ENCODE measurements around the gene RFX3.

Gene RFX3

DNA sequence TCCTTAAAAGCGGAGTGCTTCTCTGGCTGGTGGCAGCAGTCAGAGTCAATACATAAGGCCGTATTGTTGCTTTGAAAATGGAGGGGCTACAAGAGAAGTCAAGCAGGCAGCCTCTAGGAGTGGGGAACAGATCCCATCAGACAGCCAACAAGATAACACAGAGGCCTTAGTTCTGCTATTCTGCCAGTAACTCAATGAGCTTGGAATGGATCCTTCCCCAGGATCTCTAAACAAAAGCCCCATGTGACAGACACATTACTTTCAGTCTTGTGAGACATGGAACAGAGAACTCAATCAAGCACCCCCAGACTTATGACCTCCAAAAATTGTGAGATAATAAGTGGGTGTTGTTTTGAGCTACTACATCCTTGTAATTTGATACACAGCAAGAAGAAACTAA lies 158.6 kb downstream of the RFX3 start:
- TF ChIP-seq YY1 (IDR thresholded peaks at IDR 0.05; ENCODE audit: low read depth) = no peak

DNA sequence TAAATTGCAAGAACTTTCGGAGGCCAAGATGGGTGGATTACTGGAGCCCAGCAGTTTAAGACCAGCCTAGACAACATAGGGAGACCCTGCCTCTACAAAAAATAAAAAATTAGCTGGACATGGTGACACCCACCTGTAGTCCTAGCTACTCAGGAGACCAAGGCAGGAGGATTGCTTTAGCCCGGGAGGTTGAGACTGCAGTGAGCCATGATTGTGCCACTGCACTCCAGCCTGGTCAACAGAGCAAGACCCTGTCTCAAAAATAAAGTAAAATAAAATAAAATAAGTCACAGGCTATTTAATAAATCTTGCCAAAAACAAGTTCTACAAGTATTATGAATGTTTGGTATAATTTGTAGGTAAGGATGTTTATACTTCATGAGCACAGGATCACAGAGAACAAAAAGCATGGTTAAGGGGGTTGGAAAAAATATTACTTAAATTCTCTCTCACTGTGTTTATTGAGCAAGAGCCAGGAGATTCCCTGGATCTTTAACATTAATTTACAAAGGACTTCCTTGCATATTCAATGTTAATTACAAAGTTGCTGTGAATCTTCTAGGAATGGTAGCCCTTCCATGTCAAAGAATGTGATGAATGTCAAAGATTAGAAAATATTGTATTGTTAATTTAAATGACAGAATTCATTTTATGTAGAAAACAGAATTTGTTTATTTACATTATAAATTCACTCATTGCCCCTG lies 164.0 kb downstream of the RFX3 start:
- no peak for TF ChIP-seq TAF1 (IDR thresholded peaks at IDR 0.05; ENCODE audit: low read depth)
- no peak for TF ChIP-seq RAD21 (IDR thresholded peaks at IDR 0.05; ENCODE audit: low read depth)
- no peak for TF ChIP-seq YY1 (IDR thresholded peaks at IDR 0.05; ENCODE audit: low read depth)
- TF ChIP-seq, protein P1, sequence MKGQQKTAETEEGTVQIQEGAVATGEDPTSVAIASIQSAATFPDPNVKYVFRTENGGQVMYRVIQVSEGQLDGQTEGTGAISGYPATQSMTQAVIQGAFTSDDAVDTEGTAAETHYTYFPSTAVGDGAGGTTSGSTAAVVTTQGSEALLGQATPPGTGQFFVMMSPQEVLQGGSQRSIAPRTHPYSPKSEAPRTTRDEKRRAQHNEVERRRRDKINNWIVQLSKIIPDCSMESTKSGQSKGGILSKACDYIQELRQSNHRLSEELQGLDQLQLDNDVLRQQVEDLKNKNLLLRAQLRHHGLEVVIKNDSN (IDR thresholded peaks at IDR 0.05) = no peak
- no peak for TF ChIP-seq EGR1 (IDR thresholded peaks at IDR 0.05)
- TF ChIP-seq ZBTB7A (IDR thresholded peaks at IDR 0.05; ENCODE audit: low read depth) = no peak
- no peak for TF ChIP-seq CEBPB (IDR thresholded peaks at IDR 0.05)

DNA sequence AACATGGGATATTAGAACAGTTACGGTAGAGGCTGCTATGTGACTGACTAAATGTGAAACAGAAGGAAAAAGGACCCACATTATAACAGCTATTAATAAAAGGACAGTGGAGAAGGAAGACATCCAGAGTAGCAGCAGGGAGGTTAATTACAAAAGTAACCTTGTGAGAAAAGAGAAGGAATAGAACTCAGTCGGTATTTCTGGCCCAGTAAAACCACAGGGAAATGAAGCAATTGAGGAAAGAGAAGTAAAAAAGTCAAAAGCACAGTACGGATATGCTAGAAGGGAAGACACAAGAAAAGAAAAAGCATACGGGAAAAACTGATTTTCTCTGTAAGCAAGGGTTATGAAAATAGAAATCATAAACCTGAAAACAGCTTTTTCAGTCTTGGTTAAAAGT lies 164.7 kb downstream of the RFX3 start:
- TF ChIP-seq ZBTB7A (IDR thresholded peaks at IDR 0.05; ENCODE audit: low read depth) (no peak), FOXM1 (IDR thresholded peaks at IDR 0.05; ENCODE audit: borderline replicate concordance, low read depth) (no peak), CEBPB (IDR thresholded peaks at IDR 0.05) (no peak), TCF12 (IDR thresholded peaks at IDR 0.05; ENCODE audit: low read depth) (no peak), EGR1 (IDR thresholded peaks at IDR 0.05) (no peak)
- TF ChIP-seq, protein P2, sequence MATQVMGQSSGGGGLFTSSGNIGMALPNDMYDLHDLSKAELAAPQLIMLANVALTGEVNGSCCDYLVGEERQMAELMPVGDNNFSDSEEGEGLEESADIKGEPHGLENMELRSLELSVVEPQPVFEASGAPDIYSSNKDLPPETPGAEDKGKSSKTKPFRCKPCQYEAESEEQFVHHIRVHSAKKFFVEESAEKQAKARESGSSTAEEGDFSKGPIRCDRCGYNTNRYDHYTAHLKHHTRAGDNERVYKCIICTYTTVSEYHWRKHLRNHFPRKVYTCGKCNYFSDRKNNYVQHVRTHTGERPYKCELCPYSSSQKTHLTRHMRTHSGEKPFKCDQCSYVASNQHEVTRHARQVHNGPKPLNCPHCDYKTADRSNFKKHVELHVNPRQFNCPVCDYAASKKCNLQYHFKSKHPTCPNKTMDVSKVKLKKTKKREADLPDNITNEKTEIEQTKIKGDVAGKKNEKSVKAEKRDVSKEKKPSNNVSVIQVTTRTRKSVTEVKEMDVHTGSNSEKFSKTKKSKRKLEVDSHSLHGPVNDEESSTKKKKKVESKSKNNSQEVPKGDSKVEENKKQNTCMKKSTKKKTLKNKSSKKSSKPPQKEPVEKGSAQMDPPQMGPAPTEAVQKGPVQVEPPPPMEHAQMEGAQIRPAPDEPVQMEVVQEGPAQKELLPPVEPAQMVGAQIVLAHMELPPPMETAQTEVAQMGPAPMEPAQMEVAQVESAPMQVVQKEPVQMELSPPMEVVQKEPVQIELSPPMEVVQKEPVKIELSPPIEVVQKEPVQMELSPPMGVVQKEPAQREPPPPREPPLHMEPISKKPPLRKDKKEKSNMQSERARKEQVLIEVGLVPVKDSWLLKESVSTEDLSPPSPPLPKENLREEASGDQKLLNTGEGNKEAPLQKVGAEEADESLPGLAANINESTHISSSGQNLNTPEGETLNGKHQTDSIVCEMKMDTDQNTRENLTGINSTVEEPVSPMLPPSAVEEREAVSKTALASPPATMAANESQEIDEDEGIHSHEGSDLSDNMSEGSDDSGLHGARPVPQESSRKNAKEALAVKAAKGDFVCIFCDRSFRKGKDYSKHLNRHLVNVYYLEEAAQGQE (IDR thresholded peaks at IDR 0.05; ENCODE audit: low read depth) = no peak

DNA sequence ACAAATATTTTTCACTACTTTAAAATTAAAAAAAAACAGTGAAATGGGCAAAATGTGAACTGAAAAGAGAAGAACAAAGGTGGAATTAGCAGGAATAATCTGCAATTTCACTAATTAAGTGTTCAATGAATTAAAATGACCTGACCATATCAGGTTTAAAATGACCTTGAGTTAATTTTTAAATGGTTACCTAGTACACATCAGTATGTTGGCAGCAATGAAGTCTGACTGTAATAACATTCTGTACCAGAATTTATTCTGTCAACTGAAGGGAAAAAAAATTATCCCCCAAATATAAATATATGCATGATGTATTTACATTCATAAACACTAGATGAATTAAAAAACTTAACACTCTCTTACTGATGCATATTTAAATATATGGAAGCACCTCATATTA lies 165.6 kb downstream of the RFX3 start:
- no peak for TF ChIP-seq NFIC (IDR thresholded peaks at IDR 0.05)
- TF ChIP-seq EP300 (IDR thresholded peaks at IDR 0.05; ENCODE audit: borderline replicate concordance) = no peak
- TF ChIP-seq CEBPB (IDR thresholded peaks at IDR 0.05) = no peak
- TF ChIP-seq, protein P1 (IDR thresholded peaks at IDR 0.05) = no peak
- TF ChIP-seq CREB1 (IDR thresholded peaks at IDR 0.05; ENCODE audit: low read depth) = no peak
- TF ChIP-seq YY1 (IDR thresholded peaks at IDR 0.05; ENCODE audit: low read depth) = no peak
- no peak for TF ChIP-seq TAF1 (IDR thresholded peaks at IDR 0.05; ENCODE audit: low read depth)
- no peak for TF ChIP-seq FOXM1 (IDR thresholded peaks at IDR 0.05; ENCODE audit: borderline replicate concordance, low read depth)
- TF ChIP-seq EGR1 (IDR thresholded peaks at IDR 0.05) = no peak
- TF ChIP-seq TCF12 (IDR thresholded peaks at IDR 0.05; ENCODE audit: low read depth) = no peak
- no peak for TF ChIP-seq ZBTB7A (IDR thresholded peaks at IDR 0.05; ENCODE audit: low read depth)
- TF ChIP-seq, protein P3, sequence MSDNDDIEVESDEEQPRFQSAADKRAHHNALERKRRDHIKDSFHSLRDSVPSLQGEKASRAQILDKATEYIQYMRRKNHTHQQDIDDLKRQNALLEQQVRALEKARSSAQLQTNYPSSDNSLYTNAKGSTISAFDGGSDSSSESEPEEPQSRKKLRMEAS (IDR thresholded peaks at IDR 0.05) = no peak

DNA sequence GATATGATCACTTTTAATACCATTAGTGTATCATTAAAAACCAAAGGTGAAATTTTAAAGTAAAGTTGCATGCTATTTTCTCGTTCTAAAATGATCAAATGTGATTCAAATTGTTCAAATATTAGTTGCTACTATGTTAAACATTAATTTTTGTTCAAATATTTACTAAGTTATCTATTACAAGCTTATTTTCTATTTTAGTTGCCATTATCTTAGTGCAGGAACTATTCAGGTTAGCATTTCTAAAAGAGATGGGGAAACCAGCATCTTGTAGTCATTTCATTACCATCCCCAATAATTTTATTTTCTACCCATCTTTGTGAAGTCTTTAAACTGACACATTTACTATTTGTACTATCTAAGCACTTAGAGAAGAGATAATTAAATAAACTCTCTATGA lies 166.0 kb downstream of the RFX3 start:
- no peak for TF ChIP-seq CEBPB (IDR thresholded peaks at IDR 0.05)
- no peak for TF ChIP-seq FOXM1 (IDR thresholded peaks at IDR 0.05; ENCODE audit: borderline replicate concordance, low read depth)

DNA sequence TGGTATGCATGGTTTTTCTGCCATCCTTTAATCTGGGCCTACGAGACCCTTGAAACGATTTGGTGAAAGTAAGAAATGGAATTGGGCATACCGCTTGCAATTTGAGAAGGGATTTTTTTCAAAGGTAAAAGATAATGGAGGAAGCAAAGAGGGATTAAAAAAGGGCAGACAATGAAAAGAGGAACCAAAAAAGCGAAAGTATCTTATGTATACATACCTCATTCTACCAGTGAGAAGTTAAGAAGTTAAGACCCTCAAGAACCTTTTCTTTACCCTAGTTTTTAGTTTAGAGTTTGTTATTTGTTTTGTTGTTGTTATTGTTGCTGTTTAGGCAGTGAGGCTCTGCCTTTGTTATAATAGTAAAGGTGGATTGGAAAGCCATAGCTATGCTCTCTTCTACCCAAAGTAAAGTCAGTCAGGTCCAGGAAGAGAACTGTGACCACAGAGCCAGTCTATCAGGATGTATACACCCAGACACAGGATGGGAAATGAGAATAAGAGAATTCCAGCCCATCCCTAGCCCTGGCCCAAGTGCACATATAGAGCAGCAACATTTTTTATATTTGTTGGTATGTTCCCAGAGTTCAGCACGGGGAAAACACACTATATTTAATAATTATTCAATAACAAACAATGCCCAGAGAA lies 166.6 kb downstream of the RFX3 start:
- no peak for TF ChIP-seq TEAD4 (IDR thresholded peaks at IDR 0.05)
- no peak for TF ChIP-seq NFIC (IDR thresholded peaks at IDR 0.05)
- no peak for TF ChIP-seq EP300 (IDR thresholded peaks at IDR 0.05; ENCODE audit: borderline replicate concordance)
- TF ChIP-seq TCF12 (IDR thresholded peaks at IDR 0.05; ENCODE audit: low read depth) = no peak
- no peak for TF ChIP-seq RAD21 (IDR thresholded peaks at IDR 0.05; ENCODE audit: low read depth)
- TF ChIP-seq, protein P2 (IDR thresholded peaks at IDR 0.05; ENCODE audit: low read depth) = no peak
- no peak for TF ChIP-seq CEBPB (IDR thresholded peaks at IDR 0.05)
- TF ChIP-seq YY1 (IDR thresholded peaks at IDR 0.05; ENCODE audit: low read depth) = no peak
- no peak for TF ChIP-seq CREB1 (IDR thresholded peaks at IDR 0.05; ENCODE audit: low read depth)
- no peak for TF ChIP-seq ZBTB7A (IDR thresholded peaks at IDR 0.05; ENCODE audit: low read depth)
- TF ChIP-seq EGR1 (IDR thresholded peaks at IDR 0.05) = no peak
- no peak for TF ChIP-seq FOXM1 (IDR thresholded peaks at IDR 0.05; ENCODE audit: borderline replicate concordance, low read depth)
- TF ChIP-seq TAF1 (IDR thresholded peaks at IDR 0.05; ENCODE audit: low read depth) = no peak

All from Ishikawa (cell line).